H4 (cell line): Measurements from ENCODE around the gene CYP2W1. TPM values are rescaled to one million over a fixed set of nuclear protein-coding genes. Genes with fewer than 3 reads are reported as not detected.
"Not testable (repeated sequence)": the region's sequence is repeated elsewhere in the genome, so short reads cannot be mapped to it uniquely, and the experiment has no call there.

Experiments used
- DNase-seq: peaks from one replicate; pipeline ENCODE4 v3.0.0-alpha.2; 2015; ENCODE audit warnings: low spot score
- total RNA-seq: library from RNA; depleted of rRNA; stranded (reverse); fragments of >200 nt; shearing (Covaris generic); gene quantifications from 2 replicates; pipeline ENCODE4 v1.2.3, GENCODE V29; 2014

Gene CYP2W1
- total RNA-seq, 1 experiment from 2014 or later, result not detected

GRCh38 chr7:951881-952547 lies 31.0 kb upstream of the CYP2W1 start:
- DNase-seq, result no peak

- DNase-seq, result no peak
Observed at GRCh38 chr7:952548-953441, 30.2 kb upstream of the CYP2W1 start.

- no peak for DNase-seq
Observed at GRCh38 chr7:953547-954327, 29.2 kb upstream of the CYP2W1 start.

GRCh38 chr7:954330-955238 lies 28.4 kb upstream of the CYP2W1 start, which contains the start of gene ADAP1:
Gene ADAP1, minus strand, starts transcription at chr7:954680. Its CDS starts 203 bp downstream, at chr7:954477.
- DNase-seq, result no peak

- no peak for DNase-seq
Observed at GRCh38 chr7:956031-956430, 26.9 kb upstream of the CYP2W1 start.

- no peak for DNase-seq
Observed at GRCh38 chr7:957418-958220, 25.4 kb upstream of the CYP2W1 start.

- DNase-seq, result no peak
Observed at GRCh38 chr7:958221-959200, 24.5 kb upstream of the CYP2W1 start.

- no peak for DNase-seq
Observed at GRCh38 chr7:959271-959670, 23.7 kb upstream of the CYP2W1 start.

- not testable (repeated sequence) for DNase-seq
Observed at GRCh38 chr7:959740-960139, 23.2 kb upstream of the CYP2W1 start.

GRCh38 chr7:960269-960871 lies 22.6 kb upstream of the CYP2W1 start:
- no peak for DNase-seq

GRCh38 chr7:960972-961371 lies 22.0 kb upstream of the CYP2W1 start:
- DNase-seq, result not testable (repeated sequence)

GRCh38 chr7:961546-962400 lies 21.2 kb upstream of the CYP2W1 start:
- no peak for DNase-seq

GRCh38 chr7:962401-963081 lies 20.4 kb upstream of the CYP2W1 start:
- DNase-seq, result no peak

GRCh38 chr7:963236-964078 lies 19.5 kb upstream of the CYP2W1 start:
- DNase-seq, result no peak

GRCh38 chr7:964401-965231 lies 18.4 kb upstream of the CYP2W1 start:
- no peak for DNase-seq
